ENCODE measurements around the gene THBS2.
"Not testable (repeated sequence)": the region's sequence is repeated elsewhere in the genome, so short reads cannot be mapped to it uniquely, and the experiment has no call there.

Gene THBS2

DNA sequence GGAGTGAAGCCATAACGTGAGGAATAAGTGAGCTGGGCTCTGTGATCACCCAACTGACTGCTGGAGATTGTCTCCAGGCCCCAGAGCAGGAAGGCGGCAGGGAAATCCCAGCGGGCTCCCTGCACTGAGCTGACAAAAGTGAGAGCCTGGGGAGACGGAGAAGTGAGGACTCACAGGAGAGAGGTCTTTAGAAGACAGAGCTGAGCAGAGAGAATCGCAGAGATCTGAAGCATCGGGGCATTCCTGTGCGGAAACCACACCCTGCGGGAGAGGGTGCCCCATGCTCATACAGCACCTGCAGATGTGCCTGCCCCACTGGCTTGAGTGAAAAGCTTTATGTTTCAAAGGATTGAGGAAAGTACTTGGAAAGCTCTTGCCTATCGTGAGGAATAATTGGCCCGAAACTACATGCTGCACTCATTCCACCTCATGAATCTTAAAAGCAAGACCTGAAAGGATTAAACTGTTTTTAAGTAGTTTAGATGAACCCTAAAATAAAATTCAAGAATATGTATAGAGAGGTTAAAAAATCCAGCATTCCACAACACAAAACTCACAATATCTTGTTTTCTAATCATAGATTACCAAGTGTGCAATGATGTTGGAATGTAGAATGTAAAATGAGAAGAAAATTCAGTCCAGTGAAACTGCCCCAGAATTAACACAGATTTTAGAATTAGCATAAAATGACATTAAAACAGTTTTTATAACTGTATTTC, 17.7 kb upstream of the THBS2 start:
- no peak for DNase-seq

DNA sequence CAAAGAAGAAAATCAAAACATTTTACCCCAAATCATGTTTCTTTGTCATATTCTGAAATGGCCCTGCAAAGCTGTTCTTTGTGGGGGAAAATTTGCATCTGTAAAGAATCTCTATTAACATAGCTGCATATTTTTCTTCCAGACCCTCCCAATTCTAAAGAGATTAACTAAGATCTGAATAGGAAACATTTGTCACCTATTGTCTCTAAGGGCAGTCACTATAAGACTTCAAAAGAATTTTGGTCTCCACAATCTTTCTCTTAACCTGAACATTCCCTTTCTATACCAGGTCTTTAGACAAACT, 16.4 kb upstream of the THBS2 start:
- not testable (repeated sequence) for DNase-seq

DNA sequence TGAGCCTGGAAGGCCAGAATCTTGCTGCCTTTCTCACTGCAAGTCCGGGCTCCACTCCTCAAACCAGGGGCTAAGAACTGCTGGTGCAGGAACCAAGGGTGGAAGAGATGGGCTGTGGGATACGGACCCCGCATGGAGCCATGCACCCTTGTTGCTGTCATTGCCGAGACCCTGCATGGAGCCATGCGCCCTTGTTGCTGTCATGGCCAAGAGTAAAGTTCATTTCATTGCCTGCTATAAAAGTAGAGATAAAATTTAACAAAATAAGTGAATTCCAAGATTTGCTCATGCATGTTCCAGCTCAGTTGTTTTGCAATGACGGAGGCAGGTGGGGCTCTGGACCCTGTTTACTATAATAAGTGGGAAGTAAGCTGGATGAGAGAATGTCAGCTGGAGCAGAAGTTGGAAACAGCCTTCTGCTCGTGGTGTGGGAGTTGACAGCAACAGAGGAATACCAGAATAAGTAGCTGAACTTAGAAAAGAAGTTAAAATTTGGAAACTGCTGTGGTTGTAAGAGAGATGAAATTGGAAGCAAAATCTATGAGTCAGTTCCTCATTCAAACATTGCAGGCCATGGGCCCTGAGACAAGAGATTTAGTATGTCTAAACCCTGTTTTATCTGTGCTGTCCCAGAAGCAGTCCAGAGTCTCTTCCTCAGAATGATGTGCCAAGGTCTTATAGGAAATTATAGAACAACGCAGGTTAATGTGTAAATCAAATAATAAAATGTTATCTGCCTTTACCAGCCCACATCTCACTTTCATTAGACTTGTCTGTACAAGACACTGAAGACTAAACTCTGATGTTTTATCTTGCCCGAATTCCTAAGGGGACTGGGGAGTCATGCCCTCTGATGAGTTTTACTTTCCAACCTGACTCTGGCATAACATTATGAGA, 15.8 kb upstream of the THBS2 start:
- DNase-seq = no peak

DNA sequence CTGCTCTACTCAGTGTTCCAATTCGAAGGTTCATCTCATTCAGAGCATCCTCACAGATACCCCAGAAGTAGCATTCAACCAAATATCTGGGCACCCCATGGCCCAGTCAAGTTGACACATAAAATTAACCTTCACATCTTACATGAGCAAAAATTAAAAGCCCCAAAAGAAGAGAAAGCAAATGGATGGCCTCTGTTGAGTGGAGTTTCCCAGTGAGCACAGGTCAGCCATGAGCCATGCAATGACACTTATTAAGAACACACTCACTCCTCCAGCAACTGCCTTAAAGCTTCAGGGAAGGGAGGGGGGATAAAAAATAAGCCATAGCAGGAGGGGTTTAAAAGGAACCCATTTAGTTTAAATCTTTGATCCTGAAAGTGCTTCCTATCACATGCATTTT, 14.6 kb upstream of the THBS2 start:
- DNase-seq = no peak

DNA sequence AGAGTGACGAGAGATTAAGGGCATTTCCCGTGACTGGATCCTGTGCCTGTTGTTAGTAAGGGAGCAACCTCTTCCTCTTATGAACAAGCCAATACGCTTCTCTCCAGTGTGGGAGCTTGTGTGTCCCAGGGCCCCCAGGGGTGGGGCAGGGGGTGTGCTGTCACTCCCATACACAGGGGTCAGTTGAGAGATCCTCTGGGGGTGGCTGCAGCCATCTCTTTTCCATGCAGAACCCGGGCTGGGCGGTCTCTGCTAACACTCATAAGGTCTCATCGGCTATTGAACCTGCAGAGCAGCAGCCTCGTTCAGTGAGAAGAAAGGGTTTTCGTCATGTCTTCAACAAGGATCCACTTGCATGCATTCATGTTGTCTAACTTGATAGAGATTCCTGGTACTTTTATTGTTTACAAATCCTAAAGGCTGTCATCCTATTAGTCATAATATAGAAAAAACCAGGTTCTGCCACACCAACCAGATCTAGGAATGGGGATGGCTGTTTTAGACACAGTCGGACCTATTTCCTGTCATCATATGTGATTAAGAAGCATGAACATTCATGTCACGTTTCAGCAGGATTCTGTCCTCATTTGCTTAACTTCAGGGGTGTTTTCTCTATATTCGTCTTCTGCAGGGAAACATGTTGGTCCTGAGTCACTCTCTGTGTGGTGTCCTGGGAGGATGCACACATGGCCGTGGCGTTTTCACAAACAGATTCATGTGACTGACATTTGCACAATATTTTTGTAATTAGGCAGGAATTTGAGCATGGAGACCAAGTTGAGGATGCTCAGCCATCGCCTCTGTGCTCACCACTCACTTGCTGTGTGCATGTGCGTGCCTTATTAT, 13.3 kb upstream of the THBS2 start:
- DNase-seq = no peak

DNA sequence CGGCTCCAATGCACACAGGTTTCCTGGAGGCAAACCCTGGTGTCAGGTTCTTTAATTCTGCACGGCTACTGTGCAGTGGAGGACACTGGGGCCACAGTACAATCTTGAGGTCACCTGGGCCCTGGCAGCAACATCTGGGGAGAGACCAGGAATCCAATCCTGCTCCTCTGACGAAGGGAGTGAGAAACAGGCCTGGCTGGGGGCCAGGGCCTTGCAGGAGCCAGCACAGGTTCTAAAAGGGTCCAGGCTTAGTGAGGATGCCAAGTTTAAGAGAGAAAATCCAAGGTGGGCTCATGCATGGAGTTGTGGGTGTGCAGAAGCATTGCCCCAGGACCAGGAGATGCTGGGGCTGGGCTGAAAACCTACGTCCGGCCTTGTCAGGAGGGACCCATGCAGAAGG, 12.6 kb upstream of the THBS2 start:
- DNase-seq = no peak

DNA sequence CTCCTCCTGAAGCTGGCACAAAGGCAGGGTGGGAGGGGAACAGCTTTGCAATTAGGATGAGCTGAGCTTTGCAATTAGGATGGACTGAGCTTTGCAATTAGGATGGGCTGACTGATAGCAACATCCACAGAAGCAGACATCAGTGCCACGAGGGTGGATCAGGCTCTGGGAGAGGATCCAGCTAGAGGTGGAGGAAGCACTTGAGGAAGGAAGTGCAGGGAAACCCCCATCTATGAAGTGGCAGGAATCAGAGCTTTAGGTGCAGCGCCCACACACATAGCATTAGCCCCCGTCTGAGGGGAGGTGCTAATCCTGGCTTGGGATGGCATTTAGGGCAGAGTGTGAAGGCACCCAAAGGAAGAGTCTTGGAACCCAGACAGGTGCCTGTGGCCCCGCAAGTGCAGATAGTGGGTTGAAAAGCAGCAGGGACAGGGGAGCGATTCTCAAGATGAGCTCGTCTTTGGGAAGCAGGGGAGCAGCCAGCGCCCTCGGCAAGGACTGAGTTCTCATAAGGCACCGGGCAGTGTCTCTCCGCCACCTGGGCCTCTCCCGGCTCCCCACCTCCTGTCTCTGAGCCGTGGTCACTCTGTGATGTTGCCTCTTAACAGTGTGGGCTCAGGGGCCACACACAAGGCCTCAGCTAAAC, 12.0 kb upstream of the THBS2 start:
- no peak for DNase-seq

DNA sequence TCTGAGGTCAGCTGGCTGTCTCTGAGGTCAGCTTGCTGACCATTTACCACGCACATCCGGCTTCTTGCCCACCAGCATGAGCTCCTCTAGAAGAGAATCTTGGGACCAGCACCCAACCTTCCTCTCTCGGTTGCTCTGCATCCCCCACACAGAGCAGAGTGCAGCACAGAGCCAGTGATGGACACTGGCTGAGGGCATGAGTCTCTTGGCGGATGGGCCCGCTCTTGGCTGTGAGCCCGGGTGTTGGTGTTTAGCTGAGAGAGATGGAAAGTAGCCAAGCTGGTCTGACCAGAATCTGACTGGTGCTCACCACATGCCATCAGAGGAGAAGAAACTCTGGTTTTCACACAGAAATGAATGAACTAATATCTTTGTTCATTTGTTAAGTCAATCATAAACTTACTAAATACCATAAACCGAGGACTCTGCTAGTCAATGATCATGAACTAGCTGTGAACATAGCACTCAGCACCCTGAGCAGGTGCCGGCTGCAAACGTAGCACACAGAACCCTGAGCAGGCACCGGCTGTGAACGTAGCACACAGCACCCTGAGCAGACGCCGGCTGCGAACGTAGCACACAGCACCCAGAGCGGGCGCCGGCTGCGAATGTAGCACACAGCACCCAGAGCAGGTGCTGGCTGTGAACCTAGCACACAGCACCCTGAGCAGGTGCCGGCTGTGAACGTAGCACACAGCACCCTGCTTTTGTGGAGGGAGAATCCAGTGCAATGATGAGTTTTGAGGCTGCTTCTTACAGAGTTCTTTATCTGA, 10.4 kb upstream of the THBS2 start:
- DNase-seq = no peak

DNA sequence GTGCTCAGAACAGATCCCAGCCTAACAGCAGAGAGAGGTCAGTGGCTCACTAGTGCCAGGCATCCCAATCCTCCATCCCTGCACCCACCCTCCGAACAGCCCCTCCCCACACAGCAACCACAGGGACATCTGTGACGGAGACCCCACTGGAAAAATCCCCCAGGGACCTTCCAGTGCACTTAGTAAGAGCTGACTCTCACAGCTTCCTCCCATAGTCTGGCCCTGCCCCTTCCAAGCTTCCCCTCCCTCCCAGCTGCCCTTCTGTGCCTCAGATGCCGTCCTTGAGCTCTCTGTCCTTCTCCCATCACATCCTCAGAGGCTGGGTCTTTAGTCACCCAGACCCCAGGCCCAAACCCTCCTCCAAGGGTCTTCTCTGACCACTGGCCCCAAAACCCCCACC, 9.7 kb upstream of the THBS2 start:
- no peak for DNase-seq

DNA sequence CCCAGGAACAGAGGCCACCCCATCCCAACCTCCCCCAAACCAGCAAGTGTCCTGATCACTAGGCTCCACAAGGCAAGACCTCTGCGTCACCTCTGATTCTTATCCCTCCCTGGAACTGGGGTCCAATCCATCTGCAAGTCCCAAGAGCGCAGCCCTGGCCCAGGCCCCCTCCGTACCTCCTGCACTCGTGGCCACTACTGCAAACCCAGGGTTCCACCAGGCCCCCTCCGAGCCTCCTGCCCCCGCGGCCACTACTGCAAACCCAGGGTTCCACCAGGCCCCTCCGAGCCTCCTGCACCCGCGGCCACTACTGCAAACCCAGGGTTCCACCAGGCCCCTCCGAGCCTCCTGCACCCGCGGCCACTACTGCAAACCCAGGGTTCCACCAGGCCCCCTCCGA, 9.0 kb upstream of the THBS2 start:
- DNase-seq = not testable (repeated sequence)

DNA sequence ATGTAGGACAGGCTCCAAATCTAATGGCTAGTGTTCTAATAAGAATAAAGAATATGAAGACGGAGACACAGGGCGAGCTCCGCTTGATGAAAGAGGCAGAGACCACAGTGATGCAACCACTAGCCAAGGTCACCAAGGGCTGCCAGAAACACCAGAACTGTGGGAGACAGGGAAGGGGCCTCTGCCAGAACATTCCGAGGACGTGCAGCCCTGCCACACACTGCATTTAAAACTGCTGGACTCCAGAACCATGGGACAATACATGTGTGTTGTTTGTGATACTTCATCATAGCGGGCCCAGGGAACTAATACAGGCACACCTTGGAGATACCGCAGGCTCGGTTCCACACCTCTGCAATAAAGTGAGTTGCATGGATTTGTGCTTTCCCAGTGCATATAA, 2.9 kb upstream of the THBS2 start:
- DNase-seq = no peak

DNA sequence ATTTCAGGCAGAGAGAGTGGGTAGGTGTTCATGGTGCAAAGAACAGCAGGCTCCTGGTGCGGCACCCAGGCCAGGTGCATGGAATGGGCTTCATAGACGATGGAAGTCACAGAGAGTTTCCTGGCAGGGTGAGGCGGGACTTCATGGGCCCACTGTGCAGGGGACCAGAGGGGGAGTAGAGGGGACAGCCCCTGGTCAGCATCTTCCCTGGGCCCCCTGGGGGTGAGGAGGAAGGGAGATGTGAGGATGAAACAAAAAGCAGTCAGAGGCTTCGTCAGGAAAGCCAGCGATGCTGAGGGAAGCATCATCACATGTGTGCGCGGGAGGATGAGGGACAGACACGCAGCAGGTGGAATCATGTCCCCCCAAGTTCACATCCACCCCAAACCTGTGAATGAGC, 2.4 kb upstream of the THBS2 start:
- no peak for DNase-seq

DNA sequence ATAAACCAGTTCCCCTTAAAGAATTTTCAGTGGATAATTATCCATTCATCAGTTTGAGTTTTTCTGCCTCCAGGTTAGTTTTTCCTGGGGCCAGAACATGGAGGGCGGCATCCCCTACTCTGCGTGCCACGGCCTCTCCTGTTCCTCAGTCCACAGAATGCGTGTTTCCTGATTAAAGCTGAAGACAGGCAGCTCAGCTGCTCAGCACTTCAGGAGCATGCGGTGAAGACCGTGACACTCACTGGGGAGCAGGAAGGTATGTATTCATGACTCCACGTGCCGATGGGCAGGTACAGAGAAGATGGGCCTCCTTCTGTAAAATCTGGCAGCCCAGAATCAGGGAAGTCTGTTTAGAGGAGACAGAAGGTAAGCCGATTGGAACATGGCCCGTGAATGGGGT, 2.0 kb upstream of the THBS2 start:
- no peak for DNase-seq

DNA sequence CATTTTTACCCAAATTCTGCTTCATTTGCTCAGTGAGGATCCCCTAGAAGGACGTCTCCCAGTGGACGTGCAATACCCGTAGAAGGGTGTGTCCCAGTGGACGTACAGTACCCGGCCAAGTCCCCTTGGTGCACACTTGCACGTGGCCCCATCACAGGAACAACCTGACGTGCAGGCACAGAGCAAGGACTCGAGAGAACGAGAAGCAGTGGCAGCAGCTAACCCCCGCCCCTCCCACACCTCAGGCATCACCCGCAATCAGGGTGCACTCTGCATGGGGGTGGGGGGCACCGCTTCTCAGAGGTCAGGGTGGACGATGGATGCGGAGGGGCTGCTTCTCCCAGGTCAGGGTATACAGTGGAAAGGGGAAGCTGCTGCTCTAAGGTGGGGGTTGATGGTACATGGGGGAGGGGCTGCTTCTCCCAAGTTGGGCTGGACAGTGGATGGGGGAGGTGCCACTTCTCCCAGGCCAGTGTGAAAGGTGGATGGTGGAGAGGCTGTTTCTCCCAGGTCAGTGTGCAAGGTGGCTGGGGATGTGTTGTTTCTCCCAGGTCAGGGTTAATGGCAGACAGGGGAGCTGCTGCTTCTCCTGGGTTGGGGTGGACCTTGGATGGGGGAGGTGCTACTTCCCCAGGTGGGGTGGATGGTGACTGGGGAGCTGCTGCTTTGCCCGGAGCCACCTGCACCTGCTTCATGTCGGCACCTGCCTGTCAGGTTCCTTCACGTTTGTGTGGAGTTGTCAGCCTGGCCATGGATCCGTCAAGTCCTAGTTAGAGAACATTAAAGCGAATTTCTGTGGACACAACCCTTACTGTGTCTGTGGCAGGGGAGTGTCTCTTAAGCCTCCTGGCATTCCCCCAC, 1.0 kb upstream of the THBS2 start:
- no peak for DNase-seq

DNA sequence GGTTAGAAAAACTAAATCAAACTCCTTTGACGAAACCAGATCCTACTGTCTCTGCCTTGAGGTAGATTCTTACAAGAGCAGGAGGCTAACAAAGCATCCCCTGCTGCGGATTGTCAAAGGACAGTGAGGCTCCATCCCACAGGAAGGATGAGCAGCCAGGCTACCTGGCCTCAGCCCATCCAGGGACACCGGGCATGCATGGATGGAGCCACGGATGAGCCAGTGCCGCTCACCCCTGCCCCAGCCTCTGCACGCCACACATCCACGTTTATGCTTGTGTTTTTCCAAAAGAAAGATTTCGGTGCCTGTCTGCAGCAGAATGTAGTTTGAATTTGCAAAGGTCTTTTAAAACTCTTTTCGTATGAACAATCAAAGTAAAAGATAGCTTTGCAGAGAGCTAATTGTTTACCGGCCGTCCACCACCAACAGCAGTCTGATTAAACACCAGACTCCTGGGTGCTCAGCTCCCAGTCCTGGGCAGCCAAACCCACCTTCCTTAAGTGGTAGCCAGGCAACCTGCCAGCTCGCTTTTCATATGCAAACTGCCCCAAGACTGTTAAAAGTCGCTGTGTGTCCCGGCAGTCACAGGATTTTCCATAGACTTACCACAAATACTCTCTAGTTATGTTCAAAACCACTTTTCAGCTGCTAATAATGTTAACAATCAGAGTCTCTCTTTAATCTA, 999 bp downstream of the THBS2 start:
- no peak for DNase-seq

DNA sequence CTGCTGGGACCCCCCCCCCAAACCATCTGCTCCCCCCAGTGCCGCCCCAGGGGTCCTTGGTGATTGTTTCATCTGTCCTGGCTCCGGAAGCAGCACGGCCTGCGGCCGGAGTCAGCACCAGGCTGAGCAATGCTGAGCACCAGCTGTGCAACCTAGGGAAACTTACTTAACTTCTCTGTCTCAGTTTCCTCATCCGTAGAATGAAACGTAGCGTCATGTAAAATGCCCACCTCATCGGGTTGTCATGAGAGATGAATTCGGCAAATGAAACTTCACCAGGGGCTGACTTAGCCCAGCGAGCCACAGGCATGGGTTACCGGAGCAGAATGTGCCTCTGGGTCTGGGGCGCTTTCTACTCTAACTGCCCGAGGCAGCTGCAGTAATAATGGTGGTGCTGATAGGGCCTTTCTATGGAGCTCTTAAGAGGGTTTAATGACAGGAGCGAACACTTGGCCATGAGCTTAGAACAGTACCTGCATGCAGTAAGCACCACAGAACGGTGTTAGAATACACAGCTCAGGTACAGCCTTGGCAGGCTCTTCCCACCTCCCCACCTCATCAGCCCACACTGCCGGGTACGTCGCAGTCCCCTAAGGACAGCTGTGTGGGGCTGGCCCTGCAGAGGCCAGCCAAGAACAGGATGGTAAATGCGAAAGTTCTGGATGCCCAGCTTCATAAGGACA, 1.7 kb downstream of the THBS2 start:
- DNase-seq = no peak

DNA sequence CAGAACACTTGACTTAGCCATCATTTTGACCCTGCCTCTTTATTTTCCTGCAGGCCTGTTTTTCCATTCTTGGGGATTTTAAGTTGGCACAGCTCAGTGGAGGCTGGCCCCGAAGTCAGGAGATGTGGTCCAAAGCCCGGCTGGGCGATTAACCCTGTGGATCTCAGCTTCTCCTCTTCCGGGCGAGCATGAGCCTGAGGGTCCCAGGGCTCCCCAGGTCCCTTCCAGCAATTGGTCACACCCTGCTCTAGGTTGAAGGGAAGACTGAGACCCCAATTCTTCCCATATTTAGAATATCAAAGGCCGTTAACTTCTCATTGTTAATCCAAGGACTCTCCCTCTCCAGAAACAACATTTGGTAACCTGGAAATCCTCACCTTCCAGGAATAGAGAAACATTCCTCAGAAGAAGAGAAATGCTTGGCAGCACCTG, 2.3 kb downstream of the THBS2 start:
- DNase-seq = no peak

DNA sequence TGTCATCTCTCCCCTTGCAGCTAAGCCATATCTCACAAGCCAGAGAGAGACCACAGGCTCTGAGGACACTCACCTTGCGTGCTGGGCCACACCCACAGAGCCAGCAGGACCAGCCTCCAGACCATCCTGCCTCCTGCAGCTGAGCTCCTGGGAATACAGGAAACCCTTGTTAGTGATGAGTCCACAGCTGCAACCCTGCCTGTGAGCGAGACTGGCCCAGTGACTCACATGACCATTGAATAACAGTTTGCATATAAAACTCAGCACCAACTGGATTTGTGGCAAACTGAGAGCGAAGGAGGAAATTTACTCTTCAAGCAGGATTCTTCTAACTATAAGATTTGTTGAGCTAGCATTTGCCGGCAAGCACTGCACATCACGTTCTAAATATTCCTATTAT, 3.0 kb downstream of the THBS2 start:
- no peak for DNase-seq

DNA sequence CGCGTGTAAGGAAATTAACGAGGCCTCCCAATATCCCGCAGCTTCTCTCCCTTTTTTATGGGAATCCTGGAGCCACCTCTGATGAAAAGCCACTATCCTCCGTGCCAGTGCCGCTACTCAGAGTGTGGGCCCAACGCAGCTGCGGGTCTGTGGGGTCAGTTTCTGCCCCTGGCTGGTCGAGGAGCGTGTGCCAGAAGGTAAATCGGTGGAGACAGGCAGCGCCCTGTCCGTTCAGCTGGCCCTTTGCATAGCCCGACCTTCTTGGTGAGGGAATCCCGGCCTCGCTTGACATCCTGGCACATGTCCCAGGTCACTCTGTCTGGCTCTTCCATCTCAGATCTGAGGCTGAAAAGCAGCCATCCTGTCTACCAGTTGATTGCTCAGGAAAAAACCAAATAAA, 4.6 kb downstream of the THBS2 start:
- DNase-seq = no peak

DNA sequence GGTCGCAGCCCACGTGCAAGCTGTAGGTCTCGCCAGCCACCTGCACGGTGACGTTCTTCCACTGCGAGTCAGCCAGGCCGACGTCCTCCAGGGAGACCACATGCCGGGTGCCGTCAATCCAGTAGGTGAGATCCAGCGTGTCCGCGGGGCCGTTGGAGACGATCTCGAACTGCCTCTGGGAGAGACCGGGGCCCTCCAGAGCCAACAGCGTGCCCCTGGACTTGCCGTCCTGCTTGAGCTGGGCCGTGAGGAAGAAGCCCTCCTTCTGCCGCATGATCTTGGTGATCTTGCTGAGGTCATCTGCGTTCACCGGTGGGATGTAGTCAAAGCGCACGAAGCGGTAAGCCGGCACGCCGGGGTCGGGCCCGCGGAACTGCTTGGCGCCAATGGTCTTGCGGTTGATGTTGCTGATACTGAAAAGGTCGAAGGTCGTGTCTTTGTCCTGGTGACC, 5.1 kb downstream of the THBS2 start:
- no peak for DNase-seq

Data from activated CD4-positive, alpha-beta T cell treated with anti-CD3 and anti-CD28 coated beads, Interleukin-2, Interleukin-6, amounts not matched to agents 100 ng/mL and 50 ng/mL, durations not matched to agents 16 hours and 8 hours (primary cell).